HG03520 (cell line): ENCODE data around the gene CYP19A1.

Experiments
- ATAC-seq: cut with Tn5 transposase; IDR thresholded peaks from one replicate; pipeline ENCODE4 v1.9.1; 2021; ENCODE audit warnings: mild to moderate bottlenecking, moderate library complexity; ENCODE audit not compliant: unreplicated experiment

The CYP19A1 gene

DNA sequence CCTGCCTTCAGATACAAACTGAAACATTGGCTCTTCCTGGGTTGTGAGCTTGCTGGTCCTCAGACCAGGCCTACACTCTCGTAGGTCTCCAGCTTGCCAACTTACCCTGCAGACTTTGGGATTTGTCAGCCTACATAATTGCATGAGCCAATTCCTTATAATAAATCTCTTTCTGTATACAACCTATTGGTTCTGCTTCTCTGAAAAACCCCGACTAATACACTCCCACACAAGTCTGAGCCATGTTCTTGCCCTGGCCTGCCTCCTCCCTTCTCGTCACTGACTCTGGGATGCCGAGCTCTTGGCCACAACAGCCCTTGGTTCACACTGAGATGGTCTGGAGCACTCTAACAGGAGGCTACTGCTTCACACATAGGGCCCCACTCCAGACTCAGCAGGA is 9.5 kb downstream of the CYP19A1 start:
- ATAC-seq, result no peak

DNA sequence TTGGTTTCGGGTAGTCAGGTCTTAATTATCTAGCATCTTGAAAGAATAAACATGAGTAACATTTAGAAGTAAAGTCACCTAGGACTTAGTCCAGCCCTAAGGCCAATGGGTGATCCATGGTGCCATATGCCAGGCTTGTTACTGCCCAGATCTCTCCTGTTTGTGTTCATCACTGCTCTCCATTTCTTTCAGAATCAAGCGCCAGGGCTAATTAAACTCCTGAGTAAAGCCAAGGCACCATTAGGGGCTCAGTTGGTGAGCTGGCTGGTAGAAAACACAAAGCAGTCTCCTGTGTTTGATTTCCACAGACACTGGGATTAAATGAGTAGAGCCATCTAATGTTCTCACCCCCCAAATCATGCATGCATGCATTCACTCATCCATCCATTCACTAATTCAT is 11.3 kb downstream of the CYP19A1 start:
- ATAC-seq, result no peak

DNA sequence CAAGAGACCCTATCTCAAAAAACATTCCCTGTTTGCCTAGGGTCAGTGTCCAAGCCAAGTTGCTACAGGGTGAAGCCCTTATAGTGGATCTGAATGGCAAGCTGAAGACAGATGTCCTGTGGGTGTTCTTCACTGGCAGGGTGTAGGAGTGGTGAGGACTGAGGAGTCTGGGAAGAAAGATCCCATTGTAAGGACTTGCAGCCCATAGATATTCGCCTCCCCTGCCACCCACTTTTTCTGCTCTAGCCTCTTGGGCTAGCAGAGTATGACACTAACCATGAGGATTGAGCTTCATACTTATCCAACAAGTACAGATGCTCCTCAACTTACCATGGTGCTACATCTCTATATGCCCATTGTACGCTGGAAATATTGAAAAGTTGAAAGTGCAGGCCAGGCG is 13.2 kb downstream of the CYP19A1 start:
- no peak for ATAC-seq

DNA sequence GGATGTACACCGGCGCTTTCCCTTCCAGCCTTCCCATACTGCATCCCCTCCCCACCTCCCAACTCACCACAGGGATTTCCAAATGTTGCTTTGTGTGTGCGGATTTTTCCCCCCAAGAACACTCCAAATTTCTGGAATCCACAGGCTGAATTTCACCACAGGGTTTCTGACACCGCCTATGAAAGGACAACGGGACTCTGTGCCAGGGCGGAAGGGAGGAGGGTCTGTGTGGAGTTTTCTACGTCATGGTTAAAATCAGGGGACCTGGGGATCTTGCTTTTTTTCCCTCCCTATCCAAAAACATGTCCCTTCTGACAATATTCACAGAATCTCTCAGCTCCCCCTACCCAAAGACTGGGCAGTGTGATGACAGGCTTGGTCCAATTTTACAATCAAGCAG is 14.6 kb downstream of the CYP19A1 start:
- ATAC-seq, result no peak

DNA sequence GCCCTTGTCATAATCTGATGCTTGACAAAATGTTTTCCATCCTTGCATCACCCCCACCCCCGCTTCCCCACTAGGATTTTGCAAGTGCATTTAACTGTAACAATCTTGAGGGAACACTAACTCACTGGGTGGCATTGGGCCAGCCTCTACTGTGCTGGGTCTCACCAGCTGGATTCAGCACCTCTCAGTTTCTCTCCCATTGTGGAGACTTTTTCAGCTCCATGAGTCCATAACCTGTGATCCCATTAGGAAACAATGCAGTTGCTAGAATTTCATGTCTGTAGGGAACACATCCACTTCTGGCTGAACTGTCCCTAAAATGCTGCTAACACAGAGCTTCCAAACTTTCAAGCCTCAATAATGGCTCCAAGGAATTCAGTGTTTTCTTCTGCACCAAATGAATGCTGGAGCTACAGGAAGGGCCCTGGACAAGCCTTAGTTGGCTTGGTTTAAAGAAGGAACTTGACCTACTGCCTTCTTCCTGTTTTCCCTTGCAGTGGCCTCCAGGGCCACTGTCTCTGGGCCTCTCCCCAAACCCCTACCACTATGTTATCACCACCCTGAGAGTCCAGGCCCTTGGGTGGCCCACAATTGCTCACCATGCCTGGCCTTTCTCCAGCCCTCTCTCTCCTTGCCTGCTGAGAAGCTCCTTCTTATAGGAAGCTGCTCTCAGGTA is 15.6 kb downstream of the CYP19A1 start:
- no peak for ATAC-seq

DNA sequence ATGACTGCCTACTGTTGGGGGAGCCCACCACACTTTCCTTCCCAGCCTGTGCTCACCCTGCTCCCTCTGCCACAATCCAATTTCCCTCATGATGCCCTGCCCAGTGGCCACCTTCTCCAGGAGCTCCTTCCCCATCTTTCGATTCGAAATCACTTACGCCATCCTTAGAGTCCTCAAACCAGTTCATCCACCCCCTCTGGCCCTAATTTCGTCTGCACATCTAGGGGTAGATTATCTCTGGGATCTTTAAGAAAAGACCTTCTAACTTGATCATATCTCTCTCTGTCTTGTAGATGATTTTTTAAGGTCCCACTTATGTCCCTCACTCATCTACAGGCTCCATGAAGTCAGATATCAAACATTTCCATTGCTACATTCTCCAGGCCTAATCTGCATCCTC is 17.1 kb downstream of the CYP19A1 start:
- no peak for ATAC-seq

DNA sequence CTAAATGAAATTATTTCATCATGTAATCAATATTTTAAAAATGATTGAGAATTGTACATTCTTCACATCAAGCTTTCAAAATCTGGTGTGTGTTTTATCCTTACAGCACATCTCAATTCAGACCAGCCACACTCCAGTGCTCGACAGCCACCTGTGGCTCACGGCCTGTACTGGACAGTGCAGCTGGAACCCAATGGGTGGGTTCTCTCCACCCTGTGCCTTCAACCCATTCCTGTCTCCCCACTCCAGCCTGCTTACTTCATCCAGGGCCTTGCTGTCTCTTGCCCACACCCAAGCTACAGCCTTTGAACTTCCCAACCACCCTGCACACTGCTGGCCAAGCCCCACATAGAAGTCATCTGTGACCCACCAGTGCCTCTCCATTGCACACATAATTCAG is 17.6 kb downstream of the CYP19A1 start:
- no peak for ATAC-seq

DNA sequence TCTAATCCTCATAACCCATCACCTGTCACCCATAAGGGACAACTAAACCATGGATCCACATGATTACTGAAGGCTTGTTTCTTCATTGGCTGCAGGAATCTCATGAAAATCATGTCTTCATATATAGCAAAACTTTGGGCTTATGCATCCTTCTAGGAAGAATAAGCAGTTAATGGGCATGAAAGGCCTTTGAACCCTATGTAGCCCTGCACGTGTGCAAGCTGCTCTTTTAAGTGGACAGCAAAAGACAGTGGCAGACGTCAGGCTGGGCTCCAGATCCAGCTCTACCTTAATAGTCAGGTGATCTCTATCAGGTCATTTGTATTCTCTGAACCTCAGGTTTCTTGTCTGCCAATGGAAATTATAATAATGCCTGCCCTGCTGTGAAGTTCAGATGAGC is 18.9 kb downstream of the CYP19A1 start:
- ATAC-seq, result no peak

DNA sequence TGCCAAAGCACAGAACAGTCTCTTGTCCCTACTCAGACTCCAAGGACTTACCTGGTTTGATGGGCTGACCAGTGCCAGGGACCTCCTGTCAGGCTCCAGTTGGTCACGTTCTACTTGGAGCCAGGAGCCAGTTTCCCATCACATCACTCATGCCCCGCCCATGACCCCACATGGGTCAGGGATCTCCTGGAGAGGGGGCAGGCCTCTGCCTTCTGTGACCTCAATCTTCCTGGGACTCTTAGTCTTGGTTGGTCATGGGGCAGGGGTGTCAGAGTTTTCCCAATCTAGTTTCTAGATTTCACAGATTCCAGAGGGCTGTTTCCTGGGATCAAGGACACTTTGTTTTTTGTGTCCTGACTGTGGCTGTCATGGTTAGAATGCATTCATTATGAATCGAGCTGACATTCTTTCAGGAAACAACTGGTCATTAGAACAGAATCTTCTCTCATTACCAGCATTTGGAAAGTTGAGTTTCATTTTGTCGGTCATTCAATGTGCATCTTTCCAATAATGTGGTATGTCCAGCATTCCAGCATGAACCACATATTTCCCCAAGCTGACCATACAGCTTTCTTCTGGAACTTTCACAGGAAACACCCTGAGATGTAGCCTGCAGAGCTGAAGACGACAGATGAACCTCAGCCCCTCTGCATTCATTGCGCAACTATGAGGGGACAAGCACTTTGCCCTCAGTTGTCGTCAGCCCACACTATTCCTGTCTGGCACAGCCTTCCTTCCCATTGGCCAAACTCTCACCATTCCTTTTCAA is 19.8 kb downstream of the CYP19A1 start:
- no peak for ATAC-seq

DNA sequence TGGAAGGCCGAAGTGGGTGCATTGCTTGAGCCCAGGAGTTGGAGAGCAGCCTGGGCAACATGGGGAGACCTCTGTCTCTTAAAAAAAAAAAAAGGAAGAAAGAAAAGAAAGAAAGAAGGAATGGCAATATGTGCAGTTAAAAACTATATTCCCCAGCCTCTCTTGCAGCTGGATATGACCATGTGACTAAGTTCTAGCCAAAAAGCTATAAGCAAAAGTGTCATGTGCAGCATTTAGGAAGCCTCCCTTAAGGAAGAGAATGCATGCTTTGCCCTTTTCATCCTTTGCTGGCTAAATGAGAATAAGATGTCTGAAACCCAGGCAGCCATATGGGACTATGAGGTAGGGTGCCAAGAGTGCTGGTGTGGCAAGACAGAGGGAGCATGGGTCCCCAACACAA is 21.8 kb downstream of the CYP19A1 start:
- no peak for ATAC-seq

DNA sequence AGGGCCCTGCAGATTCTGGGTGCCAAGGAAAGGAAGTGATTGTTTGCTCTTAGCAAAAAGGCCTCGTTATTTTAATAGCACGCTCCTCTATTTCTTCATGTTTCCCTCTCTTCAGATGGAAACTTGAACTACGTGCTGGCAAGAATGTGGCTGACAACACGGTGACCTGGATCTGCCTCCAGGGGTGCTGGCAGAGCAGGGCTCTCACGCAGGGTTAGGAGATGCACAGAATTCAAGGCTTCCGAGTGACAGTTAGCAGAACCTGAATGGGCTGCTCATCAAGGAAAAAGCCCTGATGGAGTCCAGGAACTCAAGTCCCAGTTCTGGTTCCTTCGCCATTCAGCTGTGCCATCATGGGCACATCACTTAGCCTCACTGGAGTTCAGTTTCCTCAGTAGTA is 22.7 kb downstream of the CYP19A1 start:
- ATAC-seq, result no peak

DNA sequence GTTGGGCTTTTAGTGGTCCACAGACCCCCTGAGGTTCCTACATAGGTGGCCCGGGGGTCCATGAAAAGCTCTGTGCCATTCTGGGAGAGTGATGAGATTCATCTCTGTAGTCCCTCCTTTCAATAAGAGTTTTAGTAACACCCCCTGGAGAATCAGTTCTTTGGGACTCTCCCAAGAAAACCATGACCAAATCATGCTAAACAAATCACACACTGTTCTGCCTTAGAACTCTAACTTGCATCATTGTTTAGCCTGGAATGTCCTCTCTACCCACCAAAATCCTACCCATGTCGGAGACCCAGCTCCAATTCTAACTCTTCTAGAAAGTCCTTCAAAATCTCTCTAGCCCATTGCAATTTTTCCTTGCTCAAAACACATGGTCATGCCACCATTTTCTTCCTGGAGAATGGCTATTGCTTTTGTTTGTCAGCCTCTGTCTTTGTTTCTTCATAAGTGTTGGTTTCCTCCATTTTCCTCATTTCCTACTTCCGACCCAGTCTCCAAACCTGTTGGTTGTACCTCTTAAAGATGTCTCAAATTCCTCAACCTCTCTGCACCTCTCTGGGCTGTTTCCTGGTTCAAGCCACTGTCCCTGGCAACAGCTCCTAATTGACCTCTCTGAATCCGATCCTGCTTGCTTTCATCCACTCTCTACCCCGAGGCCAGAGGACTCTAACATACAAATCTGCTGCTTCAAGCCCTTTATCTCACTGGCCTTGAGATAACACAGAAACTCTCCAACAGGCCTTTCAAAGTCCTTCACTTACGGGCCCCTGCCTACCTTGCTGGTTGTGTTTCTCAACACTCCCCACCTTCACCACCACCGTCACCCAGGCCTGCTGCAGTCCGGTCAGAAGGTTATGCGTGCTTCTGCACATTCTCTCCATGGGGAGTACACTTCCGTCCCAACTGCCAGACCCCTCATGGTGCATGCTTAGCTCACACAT is 23.7 kb downstream of the CYP19A1 start:
- no peak for ATAC-seq

DNA sequence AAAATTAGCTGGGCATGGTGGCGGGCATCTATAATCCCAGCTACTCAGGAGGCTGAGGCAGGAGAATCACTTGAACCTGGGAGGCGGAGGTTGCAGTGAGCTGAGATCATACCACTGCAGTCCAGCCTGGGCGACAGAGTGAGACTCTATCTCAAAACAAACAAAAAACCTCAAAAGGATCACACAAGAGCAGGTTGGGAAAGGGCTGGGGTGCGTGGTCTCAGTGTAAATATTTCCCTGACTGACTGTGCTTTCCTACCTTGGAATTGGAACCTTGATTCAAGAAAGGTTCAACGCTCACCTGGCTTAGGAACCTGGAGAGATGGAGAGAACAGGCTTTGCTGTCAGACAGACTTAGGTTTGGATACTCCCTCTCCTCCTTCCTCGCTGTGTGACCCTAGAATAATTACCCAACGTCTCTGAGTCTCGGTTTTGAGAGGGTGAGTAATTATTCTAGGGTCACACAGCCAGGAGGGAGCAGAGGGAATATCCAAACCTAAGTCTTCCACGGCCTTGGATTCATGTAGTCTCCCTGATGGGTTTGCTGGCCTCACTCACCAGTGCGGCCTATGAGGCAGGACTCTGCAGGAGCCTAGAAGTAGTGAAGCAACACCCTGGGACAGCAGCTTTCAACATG is 24.6 kb downstream of the CYP19A1 start:
- no peak for ATAC-seq

DNA sequence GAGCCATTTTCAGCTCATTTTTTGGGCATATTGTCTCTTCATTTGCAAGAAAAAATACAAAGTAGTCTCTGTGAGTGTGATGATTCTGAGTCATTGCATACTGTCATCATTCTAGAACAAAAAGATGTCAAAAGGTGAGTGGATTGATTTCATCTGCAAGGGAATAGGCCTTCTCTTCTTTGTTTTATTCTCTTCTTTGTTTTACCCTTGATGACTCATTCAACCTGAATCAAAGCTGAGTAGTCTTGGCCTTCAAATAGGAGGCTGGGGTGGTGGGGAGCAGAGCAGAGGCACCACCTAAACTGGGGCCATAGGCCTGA is 25.4 kb downstream of the CYP19A1 start:
- ATAC-seq, result no peak

DNA sequence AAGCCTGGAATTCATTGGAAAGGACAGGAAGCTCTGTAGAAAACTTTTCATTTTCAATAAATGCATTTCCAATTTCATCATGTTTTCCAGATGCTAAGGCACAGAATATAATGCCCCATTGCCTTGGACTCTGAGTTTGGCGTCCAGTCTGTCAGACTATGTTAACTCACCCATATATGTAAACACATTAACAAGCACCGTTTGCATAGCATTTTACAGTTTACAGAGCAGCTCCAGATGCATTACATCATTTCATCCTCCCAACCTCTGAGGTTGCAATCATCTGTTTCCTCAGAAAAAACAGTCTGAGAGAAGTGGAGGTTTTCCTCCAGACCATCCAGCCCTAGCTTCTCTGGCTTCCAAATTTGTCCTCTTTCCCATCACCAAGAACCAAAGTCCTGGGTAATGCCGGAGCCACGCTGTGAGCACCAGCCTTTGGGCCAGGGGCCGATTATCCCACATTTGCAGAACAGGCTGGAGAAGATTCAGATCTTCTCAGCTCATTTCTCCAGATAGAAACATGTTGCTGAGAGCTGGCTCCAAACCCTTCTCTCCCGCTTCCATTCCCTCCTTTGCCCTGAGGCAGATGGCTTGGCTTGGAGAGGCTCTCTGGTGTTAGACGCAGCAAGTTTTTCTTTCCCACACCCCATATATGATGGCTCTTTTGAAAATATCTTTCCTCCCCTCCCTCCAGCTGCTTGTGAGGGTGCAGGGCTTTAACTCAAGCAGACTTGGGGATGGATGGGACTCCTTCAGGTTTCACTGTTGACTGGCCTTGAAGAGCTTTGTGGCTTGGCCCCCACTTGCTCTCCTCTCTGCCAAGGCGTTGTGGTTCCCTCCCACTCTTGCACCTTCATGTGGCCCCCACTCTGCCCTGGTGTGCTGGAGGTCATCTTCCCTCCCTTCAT is 26.0 kb downstream of the CYP19A1 start:
- ATAC-seq, result no peak

DNA sequence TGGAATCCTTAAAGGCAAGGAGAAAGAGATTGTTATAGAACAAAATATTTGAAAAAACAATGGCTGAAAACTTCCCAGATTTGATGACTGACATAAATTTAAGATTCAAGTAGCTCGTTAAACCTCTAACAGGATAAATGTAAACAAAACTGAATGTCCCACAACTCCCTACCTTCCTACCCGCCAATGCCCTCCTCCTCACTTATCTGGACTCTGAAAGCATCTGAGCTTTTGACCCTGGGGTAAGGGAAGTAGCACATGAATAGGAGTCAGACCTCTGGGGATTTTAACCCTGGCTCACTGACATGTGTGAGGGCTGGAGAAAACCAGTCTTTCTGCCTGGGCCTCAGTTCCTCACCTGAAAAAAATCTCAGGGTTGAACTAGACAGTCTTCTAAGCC is 26.9 kb downstream of the CYP19A1 start:
- ATAC-seq, result no peak

DNA sequence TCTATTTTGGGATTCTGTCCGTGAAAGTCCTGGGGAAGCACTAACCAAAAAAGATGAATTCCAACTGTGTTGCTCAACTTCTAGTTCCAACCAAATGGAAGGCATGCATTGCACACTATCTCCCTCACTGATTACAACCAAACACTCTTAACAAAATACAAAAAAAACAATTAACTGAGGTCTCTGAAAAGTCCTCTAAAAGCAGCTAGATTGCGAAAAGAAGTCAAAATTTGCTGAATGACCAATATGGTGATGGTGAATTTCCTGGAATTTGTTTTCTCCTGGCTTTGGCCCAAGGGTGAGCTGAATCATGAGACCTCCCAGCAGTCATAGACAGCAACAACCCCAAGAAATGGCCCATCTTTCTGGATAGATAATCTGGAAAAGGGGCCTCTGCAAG is 28.3 kb downstream of the CYP19A1 start:
- no peak for ATAC-seq

DNA sequence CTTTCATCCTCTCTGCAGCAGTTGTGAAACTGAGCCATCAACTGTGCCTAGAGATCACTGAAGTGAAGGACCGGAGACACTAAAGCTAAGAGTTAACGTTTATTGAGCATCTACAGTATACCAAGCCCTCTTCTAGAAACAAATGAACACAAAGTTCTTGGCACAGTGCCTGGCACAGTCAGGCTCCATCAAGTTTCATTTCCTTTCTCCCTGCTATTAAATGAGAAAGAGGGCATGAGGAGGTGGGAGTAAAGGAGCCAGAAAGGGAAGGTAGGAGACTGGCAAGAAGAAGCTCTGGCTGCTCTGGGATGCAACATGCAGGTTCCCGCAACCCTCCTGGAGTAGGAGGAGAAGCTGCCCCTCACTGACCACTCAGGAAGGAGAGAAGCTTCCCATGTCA is 30.6 kb downstream of the CYP19A1 start:
- ATAC-seq, result no peak

DNA sequence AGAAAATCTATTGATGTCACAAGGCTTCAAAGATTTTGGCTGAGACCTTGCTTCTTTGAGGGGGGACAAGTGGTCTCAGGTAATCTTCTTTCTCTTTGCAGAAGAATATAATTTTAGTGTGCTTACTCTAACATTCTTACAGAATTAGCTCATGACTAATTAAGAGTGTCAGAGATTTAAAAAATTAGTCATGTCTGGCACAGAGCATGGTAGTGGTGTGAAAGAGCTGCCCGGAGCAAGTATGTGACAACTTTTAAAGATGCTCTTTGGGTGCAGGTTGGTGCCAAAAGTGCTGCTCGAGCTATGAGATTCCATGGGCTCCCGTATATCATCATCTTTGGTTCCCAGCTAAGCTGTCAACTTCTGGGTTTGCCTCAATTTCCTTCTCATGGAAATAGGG is 31.1 kb downstream of the CYP19A1 start:
- no peak for ATAC-seq

DNA sequence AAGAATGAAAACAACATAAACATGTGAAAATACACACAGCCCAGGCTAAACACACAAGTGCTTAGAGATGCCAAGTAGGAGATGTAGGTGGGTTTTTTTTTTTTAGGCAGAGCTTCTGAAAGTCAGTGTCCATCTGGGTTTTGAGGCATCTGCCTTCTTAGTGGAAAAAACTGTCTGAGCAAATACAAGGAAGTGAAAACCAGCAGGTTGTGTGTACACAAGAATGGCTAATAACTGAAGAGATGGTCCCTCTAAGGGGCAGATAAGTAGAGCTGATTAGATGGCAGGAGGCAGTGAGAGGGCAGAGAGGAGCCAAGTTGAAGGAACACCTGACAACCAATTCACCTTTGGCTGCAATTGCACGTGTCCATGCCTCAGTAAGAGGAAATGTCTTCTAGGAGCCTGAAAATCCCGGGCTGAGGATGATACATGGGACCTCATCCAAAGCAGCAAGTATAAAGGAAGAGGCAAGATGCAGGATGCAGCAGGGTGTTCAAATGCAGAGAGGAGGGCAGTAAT is 34.9 kb downstream of the CYP19A1 start:
- ATAC-seq, result no peak
